ENCODE data around the gene NOL8.

- TF ChIP-seq CTCF (IDR thresholded peaks at IDR 0.05) (no peak), POLR2A (IDR thresholded peaks at IDR 0.05) (no peak)
Measured at GRCh38 chr9:92359394-92359995, 34.3 kb upstream of the NOL8 start.
